GM12878 (cell line): ENCODE results near the gene DLG2. TPM values are rescaled to one million over a fixed set of nuclear protein-coding genes. Genes with fewer than 3 reads are reported as not detected.

ENCODE experiments used
- ATAC-seq: fragments of 200-7000 bp; cut with Tn5 transposase; 3 replicates; pipeline ENCODE4 v1.9.1; 2020; ENCODE audit warnings: mild to moderate bottlenecking, moderate library complexity
- BruUV-seq: library from RNA; stranded (reverse); fragments of 400-500 nt; replicated peaks from 2 replicates; lab custom pipeline; 2021; lab: Mats Ljungman, UMichigan
- CTCF ChIA-PET: fragments of 300-600 bp; sonication (Branson Sonifier 250); formaldehyde crosslinking; extraction: SDS; loops from one replicate; lab custom pipeline; 2021; ENCODE audit warnings: inconsistent platforms; lab: Yijun Ruan, JAX
- POLR2A ChIA-PET: fragments of 350-600 bp; formaldehyde crosslinking; extraction: SDS; loops from one replicate; lab custom pipeline; 2021; ENCODE audit warnings: inconsistent platforms; lab: Charles Lee
- RAD21 ChIA-PET: fragments of 300-600 bp; sonication (Branson Sonifier 250); formaldehyde crosslinking; loops from one replicate; lab custom pipeline; 2023; ENCODE audit warnings: antibody characterized with exemption; ENCODE audit not compliant: unreplicated experiment; lab: Charles Lee
- SMC1A ChIA-PET: fragments of 300-600 bp; sonication (Branson Sonifier 250); formaldehyde crosslinking; loops from one replicate; lab custom pipeline; 2023; ENCODE audit not compliant: unreplicated experiment, uncharacterized antibody; lab: Charles Lee
- DNase-seq: peaks from one replicate; pipeline ENCODE4 v3.0.0-alpha.2; 2011; ENCODE audit warnings: low read depth, low spot score
- FAIRE-seq: peaks from 3 replicates; lab custom pipeline; 2011; peaks lifted over from hg19 to GRCh38; lab: Jason Lieb, UNC
- H2AFZ ChIP-seq: 2 replicates; pipeline ENCODE4 v1.6.0; 2011; ENCODE audit warnings: low read depth, low read length, control low read depth; ENCODE audit not compliant: control insufficient read depth
- H3K27ac ChIP-seq: 2 replicates; pipeline ENCODE4 v1.5.1; 2011; ENCODE audit warnings: control low read depth; ENCODE audit not compliant: control insufficient read depth, insufficient read depth
- H3K27me3 ChIP-seq, 2 experiments: replicated peaks in 1 of 2; 2 replicates each; pipeline versions ENCODE4 v1.6.0 to v1.6.1; 2011; ENCODE audit warnings: low read length in 1 of 2; ENCODE audit not compliant: control insufficient read depth in 2 of 2, insufficient read depth in 2 of 2
- H3K36me3 ChIP-seq, 2 experiments: 2 replicates each; pipeline ENCODE4 v1.5.1; 2011; ENCODE audit warnings: low read length in 1 of 2; ENCODE audit not compliant: control insufficient read depth in 2 of 2, insufficient read depth in 2 of 2
- H3K4me1 ChIP-seq: 2 replicates; pipeline ENCODE4 v1.6.1; 2011; ENCODE audit warnings: mild to moderate bottlenecking, low read length, moderate library complexity, mixed read lengths; ENCODE audit not compliant: control insufficient read depth, insufficient read depth
- H3K4me2 ChIP-seq: 2 replicates; pipeline ENCODE4 v1.6.0; 2011; ENCODE audit warnings: control low read depth; ENCODE audit not compliant: control insufficient read depth, insufficient read depth
- H3K4me3 ChIP-seq: fragments of 200-600 bp; sonication (generic); 2 replicates; pipeline ENCODE4 v1.5.1; 2016
- H3K79me2 ChIP-seq: 2 replicates; pipeline ENCODE4 v1.6.0; 2011; ENCODE audit warnings: low read length; ENCODE audit not compliant: control insufficient read depth, insufficient read depth
- H3K9ac ChIP-seq: 2 replicates; pipeline ENCODE4 v1.8.0; 2011; ENCODE audit warnings: low read length, control low read depth, mixed read lengths; ENCODE audit not compliant: control insufficient read depth, insufficient read depth
- H3K9me3 ChIP-seq: replicated peaks from 3 replicates; pipeline ENCODE4 v1.5.1; 2011; ENCODE audit warnings: mild to moderate bottlenecking, low read length; ENCODE audit not compliant: control insufficient read depth, insufficient read depth
- H4K20me1 ChIP-seq: 2 replicates; pipeline ENCODE4 v1.6.0; 2011; ENCODE audit not compliant: control insufficient read depth, insufficient read depth
- BRCA1 ChIP-seq: IDR thresholded peaks from 2 replicates; pipeline ENCODE4 v1.6.1; 2011; ENCODE audit warnings: low read depth, low read length, improper control_type of control experiment
- GABPA ChIP-seq: IDR thresholded peaks from 2 replicates; pipeline ENCODE4 v1.6.1; 2014; ENCODE audit warnings: antibody characterized with exemption, low read depth, mild to moderate bottlenecking, inconsistent platforms
- HDGF ChIP-seq: fragments of 450-650 bp; IDR thresholded peaks from 2 replicates; pipeline ENCODE4 v1.6.1; 2016; ENCODE audit warnings: antibody characterized with exemption
- JUND ChIP-seq: IDR thresholded peaks from 2 replicates; pipeline ENCODE4 v1.6.1; 2012; ENCODE audit warnings: low read depth, mild to moderate bottlenecking, low read length, improper control_type of control experiment, moderate library complexity
- KLF5 ChIP-seq: fragments of 450-650 bp; IDR thresholded peaks from 2 replicates; pipeline ENCODE4 v1.6.1; 2014; ENCODE audit warnings: mild to moderate bottlenecking; ENCODE audit not compliant: partially characterized antibody
- SIX5 ChIP-seq: IDR thresholded peaks from 2 replicates; pipeline ENCODE4 v1.6.1; 2011; ENCODE audit warnings: mild to moderate bottlenecking, low read depth, low read length, moderate library complexity; ENCODE audit not compliant: severe bottlenecking
- SUPT20H ChIP-seq: IDR thresholded peaks from 2 replicates; pipeline ENCODE4 v1.6.1; 2011; ENCODE audit warnings: low read depth, mild to moderate bottlenecking, low read length, moderate library complexity, borderline replicate concordance; ENCODE audit not compliant: control insufficient read depth
- ZSCAN29 ChIP-seq: fragments of 450-650 bp; IDR thresholded peaks from 2 replicates; pipeline ENCODE4 v1.6.1; 2017; ENCODE audit warnings: mild to moderate bottlenecking, moderate library complexity
- WGBS: methylation state at CpG from one replicate; pipeline ENCODE4 v1.1.6; 2016; ENCODE audit warnings: low lambda C conversion rate; ENCODE audit not compliant: insufficient replicate concordance, insufficient coverage; ENCODE audit errors: missing lambda C conversion rate; 5-methylcytosine and 5-hydroxymethylcytosine counted together
- in situ Hi-C: fragments of 300-500 bp; cut with MboI; formaldehyde crosslinking; loops from 9 replicates; pipeline ENCODE4 v1.14.3; 2018; ENCODE audit warnings: mixed read lengths
- intact Hi-C: fragments of 100-400 bp; cut with micrococcal nuclease; formaldehyde crosslinking; loops from one replicate; pipeline ENCODE4 v1.14.2; 2022; ENCODE audit not compliant: unreplicated experiment
- polyA plus RNA-seq, 11 experiments: library from polyadenylated mRNA; depleted of rRNA in 4 of 11; unstranded in 6 of 11; stranded (reverse) in 5 of 11; fragments of >200 nt; fragmentation: Nextera tagmentation in 4 of 11; fragmentation: Illumina TruSeq in 1 of 11; extraction: Ambion mirVana in 4 of 11; extraction: Trizol in 1 of 11; gene quantifications; 1 replicate in 1 of 11; 2 replicates in 10 of 11; pipeline versions ENCODE4 v1.2.1 to v1.2.3, GENCODE V29; 2011 to 2016; ENCODE audit warnings: inconsistent platforms in 2 of 11, missing spikeins in 2 of 11, low read depth in 1 of 11
- total RNA-seq, 4 experiments: library from RNA; depleted of rRNA in 3 of 4; stranded (reverse); fragments of >200 nt in 3 of 4; fragmentation: Illumina TruSeq in 1 of 4; extraction: Trizol in 1 of 4; gene quantifications; 2 replicates each; pipeline versions ENCODE4 v1.2.1 to v1.2.3, GENCODE V29; 2013 to 2021
- TF ChIP-seq, protein P1 (sequence below): fragments of 450-650 bp; IDR thresholded peaks from 2 replicates; pipeline ENCODE4 v1.6.1; 2016; ENCODE audit warnings: mild to moderate bottlenecking
- TF ChIP-seq, protein P2 (sequence below): fragments of 450-650 bp; formaldehyde crosslinking; IDR thresholded peaks from 2 replicates; pipeline ENCODE4 v1.5.0; 2022; ENCODE audit warnings: mild to moderate bottlenecking, missing genetic modification characterization
- TF ChIP-seq, protein P3 (sequence below): fragments of 450-650 bp; IDR thresholded peaks from 2 replicates; pipeline ENCODE4 v1.6.1; 2014; ENCODE audit warnings: mild to moderate bottlenecking

DLG2 gene
- total and polyA plus RNA-seq, 10 of the 15 experiments (the other 5 are each of a cell fraction or from before 2014, with no cell fraction given) = 0.09 to 0.98 (median 0.35) TPM

DNA sequence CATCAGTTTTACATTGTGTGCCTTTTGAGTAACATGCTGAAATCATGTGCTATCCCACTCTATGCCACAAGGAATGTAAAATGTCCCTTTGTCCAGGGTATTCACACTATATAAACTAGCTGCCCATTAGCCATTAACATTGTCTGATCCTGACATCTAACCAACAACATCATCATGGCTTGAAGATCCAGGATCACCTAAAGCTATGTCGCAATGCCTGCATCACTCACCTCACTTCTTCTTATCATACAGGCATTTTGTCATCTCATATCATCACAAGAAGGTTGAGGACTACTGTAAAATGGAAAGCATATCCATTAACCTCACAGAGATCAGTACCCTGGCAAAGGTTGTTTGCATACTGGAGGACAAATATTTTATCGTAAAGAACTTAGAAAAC lies 742.3 kb downstream of the DLG2 start:
- ChIA-PET CTCF (no interaction called here), POLR2A (no interaction called here), SMC1A (no interaction called here), RAD21 (no interaction called here)
- intact Hi-C loops = no loop called here
- Histone ChIP-seq H3K79me2 (no peaks in the 10 kb centered on the region), H2AFZ (no peak overlapping the region), H3K36me3 (no peaks in the 10 kb centered on the region), H3K4me2 (no peak overlapping the region), H3K27ac (no peak overlapping the region), H3K9me3 (no peaks in the 10 kb centered on the region), H3K27me3 (no peaks in the 10 kb centered on the region), H3K4me3 (no peak overlapping the region), H3K9ac (no peak overlapping the region), H4K20me1 (no peaks in the 10 kb centered on the region), H3K4me1 (no peaks in the 10 kb centered on the region)
- TF ChIP-seq KLF5 = no peak
- TF ChIP-seq HDGF = no peak
- TF ChIP-seq, protein P1, sequence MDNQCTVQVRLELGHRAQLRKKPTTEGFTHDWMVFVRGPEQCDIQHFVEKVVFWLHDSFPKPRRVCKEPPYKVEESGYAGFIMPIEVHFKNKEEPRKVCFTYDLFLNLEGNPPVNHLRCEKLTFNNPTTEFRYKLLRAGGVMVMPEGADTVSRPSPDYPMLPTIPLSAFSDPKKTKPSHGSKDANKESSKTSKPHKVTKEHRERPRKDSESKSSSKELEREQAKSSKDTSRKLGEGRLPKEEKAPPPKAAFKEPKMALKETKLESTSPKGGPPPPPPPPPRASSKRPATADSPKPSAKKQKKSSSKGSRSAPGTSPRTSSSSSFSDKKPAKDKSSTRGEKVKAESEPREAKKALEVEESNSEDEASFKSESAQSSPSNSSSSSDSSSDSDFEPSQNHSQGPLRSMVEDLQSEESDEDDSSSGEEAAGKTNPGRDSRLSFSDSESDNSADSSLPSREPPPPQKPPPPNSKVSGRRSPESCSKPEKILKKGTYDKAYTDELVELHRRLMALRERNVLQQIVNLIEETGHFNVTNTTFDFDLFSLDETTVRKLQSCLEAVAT = no peak
- no peak for TF ChIP-seq BRCA1
- no peak for TF ChIP-seq ZSCAN29
- no peak for FAIRE-seq
- ATAC-seq = no peak
- 44% methylated on average over 2 of the region's 2 CpGs for WGBS
- in situ Hi-C loops = no loop called here
- no peak for DNase-seq
- no TSS peak for BruUV-seq

DNA sequence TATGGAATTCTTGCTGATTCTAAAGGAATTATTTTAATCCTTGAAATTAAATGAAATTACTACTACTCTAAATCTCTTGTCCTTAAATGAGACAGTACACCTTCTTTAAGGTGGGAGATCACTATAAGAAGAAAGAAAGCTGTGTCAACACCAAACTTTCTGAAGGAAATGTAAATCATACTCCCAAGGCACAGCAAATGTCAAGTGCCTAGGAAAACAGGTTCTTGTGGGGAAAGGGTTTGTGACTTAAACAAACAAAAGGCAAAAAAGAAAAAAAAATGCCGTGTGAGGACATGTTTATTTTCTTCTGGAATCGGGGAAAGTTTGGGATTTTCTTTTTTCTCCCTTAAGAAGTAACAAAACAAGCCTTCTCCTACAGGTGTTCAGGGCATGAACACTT lies 745.1 kb downstream of the DLG2 start:
- H3K4me2 ChIP-seq = no peak overlapping the region
- in situ Hi-C loops = no loop called here
- POLR2A ChIA-PET = no interaction called here
- TF ChIP-seq SIX5 (no peak), JUND (no peak), KLF5 (no peak), SUPT20H (no peak), GABPA (no peak)
- TF ChIP-seq, protein P2, sequence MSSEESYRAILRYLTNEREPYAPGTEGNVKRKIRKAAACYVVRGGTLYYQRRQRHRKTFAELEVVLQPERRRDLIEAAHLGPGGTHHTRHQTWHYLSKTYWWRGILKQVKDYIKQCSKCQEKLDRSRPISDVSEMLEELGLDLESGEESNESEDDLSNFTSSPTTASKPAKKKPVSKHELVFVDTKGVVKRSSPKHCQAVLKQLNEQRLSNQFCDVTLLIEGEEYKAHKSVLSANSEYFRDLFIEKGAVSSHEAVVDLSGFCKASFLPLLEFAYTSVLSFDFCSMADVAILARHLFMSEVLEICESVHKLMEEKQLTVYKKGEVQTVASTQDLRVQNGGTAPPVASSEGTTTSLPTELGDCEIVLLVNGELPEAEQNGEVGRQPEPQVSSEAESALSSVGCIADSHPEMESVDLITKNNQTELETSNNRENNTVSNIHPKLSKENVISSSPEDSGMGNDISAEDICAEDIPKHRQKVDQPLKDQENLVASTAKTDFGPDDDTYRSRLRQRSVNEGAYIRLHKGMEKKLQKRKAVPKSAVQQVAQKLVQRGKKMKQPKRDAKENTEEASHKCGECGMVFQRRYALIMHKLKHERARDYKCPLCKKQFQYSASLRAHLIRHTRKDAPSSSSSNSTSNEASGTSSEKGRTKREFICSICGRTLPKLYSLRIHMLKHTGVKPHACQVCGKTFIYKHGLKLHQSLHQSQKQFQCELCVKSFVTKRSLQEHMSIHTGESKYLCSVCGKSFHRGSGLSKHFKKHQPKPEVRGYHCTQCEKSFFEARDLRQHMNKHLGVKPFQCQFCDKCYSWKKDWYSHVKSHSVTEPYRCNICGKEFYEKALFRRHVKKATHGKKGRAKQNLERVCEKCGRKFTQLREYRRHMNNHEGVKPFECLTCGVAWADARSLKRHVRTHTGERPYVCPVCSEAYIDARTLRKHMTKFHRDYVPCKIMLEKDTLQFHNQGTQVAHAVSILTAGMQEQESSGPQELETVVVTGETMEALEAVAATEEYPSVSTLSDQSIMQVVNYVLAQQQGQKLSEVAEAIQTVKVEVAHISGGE = no peak
- TF ChIP-seq, protein P3, sequence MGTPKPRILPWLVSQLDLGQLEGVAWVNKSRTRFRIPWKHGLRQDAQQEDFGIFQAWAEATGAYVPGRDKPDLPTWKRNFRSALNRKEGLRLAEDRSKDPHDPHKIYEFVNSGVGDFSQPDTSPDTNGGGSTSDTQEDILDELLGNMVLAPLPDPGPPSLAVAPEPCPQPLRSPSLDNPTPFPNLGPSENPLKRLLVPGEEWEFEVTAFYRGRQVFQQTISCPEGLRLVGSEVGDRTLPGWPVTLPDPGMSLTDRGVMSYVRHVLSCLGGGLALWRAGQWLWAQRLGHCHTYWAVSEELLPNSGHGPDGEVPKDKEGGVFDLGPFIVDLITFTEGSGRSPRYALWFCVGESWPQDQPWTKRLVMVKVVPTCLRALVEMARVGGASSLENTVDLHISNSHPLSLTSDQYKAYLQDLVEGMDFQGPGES = no peak

More for the DNA sequence above, 745.1 kb downstream of the DLG2 start:
- Histone ChIP-seq H2AFZ (no peak overlapping the region), H3K27ac (no peak overlapping the region), H3K36me3 (no peaks in the 10 kb centered on the region), H3K79me2 (no peaks in the 10 kb centered on the region), H3K9ac (no peak overlapping the region), H3K4me1 (no peaks in the 10 kb centered on the region), H3K9me3 (no peaks in the 10 kb centered on the region), H3K27me3 (no peaks in the 10 kb centered on the region), H4K20me1 (no peaks in the 10 kb centered on the region), H3K4me3 (no peak overlapping the region)
- 0% methylated on average over 2 of the region's 2 CpGs for WGBS
- ATAC-seq (no peak), DNase-seq (no peak), FAIRE-seq (no peak)
- ChIA-PET RAD21 (no interaction called here), CTCF (no interaction called here), SMC1A (no interaction called here)
- intact Hi-C loops = no loop called here
- no TSS peak for BruUV-seq
